ENCODE results near the gene ZBTB17. TPM values are rescaled to one million over a fixed set of nuclear protein-coding genes. Genes with fewer than 3 reads are reported as not detected.

The ZBTB17 gene
- total and polyA plus RNA-seq, 9 of the 15 experiments (the other 6 are each of a cell fraction or from before 2014, with no cell fraction given) = 1.1 to 53.4 (median 29.6) TPM

DNA sequence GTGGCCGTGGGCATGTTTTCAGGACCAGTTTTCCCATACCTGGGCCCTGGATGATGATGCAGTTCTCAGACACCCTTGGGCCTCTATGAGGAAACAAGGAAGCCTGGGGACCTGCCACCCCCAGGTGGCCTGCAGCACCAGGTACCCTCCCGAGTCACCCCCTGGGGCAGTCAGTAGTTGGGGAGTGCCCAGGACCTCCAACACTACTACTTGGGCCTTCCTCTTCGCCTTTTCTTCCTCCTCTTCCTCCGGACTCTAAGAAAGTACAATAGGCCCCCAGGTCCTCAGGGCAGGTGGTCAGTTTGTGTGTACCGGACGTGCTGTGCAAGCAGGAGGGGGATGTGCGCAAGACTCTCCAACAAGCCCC lies 16.3 kb upstream of the ZBTB17 start (continued):
- TF ChIP-seq, protein P1, sequence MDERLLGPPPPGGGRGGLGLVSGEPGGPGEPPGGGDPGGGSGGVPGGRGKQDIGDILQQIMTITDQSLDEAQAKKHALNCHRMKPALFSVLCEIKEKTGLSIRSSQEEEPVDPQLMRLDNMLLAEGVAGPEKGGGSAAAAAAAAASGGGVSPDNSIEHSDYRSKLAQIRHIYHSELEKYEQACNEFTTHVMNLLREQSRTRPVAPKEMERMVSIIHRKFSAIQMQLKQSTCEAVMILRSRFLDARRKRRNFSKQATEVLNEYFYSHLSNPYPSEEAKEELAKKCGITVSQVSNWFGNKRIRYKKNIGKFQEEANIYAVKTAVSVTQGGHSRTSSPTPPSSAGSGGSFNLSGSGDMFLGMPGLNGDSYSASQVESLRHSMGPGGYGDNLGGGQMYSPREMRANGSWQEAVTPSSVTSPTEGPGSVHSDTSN (CRISPR knock-in tag; IDR thresholded peaks at IDR 0.05; ENCODE audit: low read depth) = no peak
- TF ChIP-seq, protein P1 (tag; conservative IDR thresholded peaks at IDR 0.05; ENCODE audit: low read depth) = no peak
- TF ChIP-seq PRPF4 (IDR thresholded peaks at IDR 0.05; ENCODE audit: insufficient read depth, low read depth, low read length, poor library complexity, severe bottlenecking) = no peak

DNA sequence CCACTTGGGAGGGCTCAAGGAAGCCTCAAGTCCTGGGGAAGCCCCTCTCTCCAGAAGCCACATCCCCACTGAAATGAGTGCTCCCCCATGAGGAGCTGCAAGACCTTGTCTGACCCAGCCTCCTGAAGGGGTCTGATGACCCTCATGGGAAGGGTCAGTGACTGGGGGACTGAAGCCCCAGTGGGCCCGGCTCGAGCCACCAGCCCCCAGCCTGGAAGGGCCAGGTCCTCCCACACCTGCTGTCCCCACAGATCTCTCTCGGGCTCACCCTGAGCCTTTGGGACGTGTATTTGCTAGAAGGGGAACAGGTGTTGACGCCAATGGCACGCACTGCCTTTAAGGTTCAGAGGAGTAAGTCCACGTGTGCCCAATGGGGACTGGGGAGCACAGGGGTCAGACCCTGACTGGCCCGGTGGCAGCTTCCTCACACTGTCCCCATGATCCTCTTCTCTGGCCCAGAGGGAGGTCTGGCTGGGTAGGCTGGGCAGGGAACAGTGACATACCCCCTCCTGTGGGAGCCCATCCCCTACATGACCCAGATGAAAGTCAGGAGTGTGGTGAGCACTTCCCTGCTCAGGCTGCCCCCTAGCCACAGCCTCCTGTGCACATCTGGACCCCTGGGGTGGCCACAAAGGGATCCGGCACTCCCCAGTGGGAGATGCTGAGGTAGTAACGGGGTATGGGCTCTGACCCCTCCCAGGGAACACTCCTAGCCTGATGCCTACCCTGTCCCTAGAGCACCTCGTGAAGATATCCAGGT lies 15.7 kb upstream of the ZBTB17 start:
- intact Hi-C loops (cut with micrococcal nuclease) = loop anchor here (5.0 kb wide), 1 partner anchor 39 kb away; no protein-coding TSS in a partner anchor
- no peaks in the 10 kb centered on the region for H3K9me3 ChIP-seq (replicated peaks; ENCODE audit: control insufficient read depth, insufficient read depth, low read depth, low read length)
- no peak overlapping the region for H3K4me2 ChIP-seq (ENCODE audit: insufficient read depth, low read length)
- no peaks in the 10 kb centered on the region for H3K36me3 ChIP-seq (ENCODE audit: control insufficient read depth, insufficient read depth, low read length)
- no peak overlapping the region for H2AFZ ChIP-seq (ENCODE audit: low read depth, low read length)
- no peak overlapping the region for H3K27ac ChIP-seq (ENCODE audit: extremely low read depth, low read depth, low read length)
- FAIRE-seq (no peak), DNase-seq (ENCODE audit: extremely low read depth in 1 of 4, low spot score in 3 of 4) (no peak), ATAC-seq (no peak)
- peaks cover 0 to 27% of the 10 kb centered on the region in 2 experiments; a peak in 2 of 5 replicates for H3K4me1 ChIP-seq (replicated peaks in 1 of 2; ENCODE audit: control insufficient read depth in 2 of 2, insufficient read depth in 2 of 2, low read length in 2 of 2)
- peak overlapping the region in 1 of 2 experiments; percentile 38; a peak in 2 of 4 replicates for H3K9ac ChIP-seq (ENCODE audit: insufficient read depth in 1 of 2, low read depth in 2 of 2, low read length in 2 of 2)
- ChIA-PET CTCF (ENCODE audit: low intra/inter-chr PET ratio) (interaction anchor here (0.6 kb wide), 1 partner anchor 70 kb away, joined by 3 read pairs; no protein-coding TSS in a partner anchor), POLR2A (no interaction called here)
- no TSS peak for BruUV-seq (replicated peaks)
- no peaks in the 10 kb centered on the region for H4K20me1 ChIP-seq (replicated peaks; ENCODE audit: control insufficient read depth, insufficient read depth, low read length)
- H3K4me3 ChIP-seq = no peak overlapping the region
- in situ Hi-C loops (cut with MboI) = no loop called here
- H3K9me1 ChIP-seq (ENCODE audit: control insufficient read depth, insufficient read depth, low read length) = no peaks in the 10 kb centered on the region
- TF ChIP-seq ZNF263 (CRISPR knock-in tag; IDR thresholded peaks at IDR 0.05; ENCODE audit: borderline replicate concordance) = peak; percentile 55; the same call in 1 of the 2 replicates
- TF ChIP-seq TBL1XR1 (IDR thresholded peaks at IDR 0.05; ENCODE audit: low read length in 2 of 2) = no peak
- H3K27me3 ChIP-seq (ENCODE audit: control insufficient read depth in 2 of 2, insufficient read depth in 2 of 2, low read length in 2 of 2) = peaks cover 5 to 9% of the 10 kb centered on the region in 2 experiments; a peak in 3 of 5 replicates
- 25% methylated on average over 11 of the region's 11 CpGs for WGBS (ENCODE audit: insufficient coverage, low coverage, missing lambda C conversion rate)
- no peaks in the 10 kb centered on the region for H3K79me2 ChIP-seq (ENCODE audit: control insufficient read depth, insufficient read depth, low read length)

All from K562 (cell line).